Stimulated activated CD8-positive, alpha-beta memory T cell treated with anti-CD3 and anti-CD28 coated beads, Interleukin-12 subunit alpha, Interleukin-12 subunit beta, amount 100 ng/mL, for 24 hours (primary cell): ENCODE data around the gene LILRB5.
"Not testable (repeated sequence)": the region's sequence is repeated elsewhere in the genome, so short reads cannot be mapped to it uniquely, and the experiment has no call there.

Source experiments
- DNase-seq: peaks from one replicate; pipeline ENCODE4 v3.0.0-alpha.2; 2020; ENCODE audit errors: extremely low read depth

The LILRB5 gene

DNA sequence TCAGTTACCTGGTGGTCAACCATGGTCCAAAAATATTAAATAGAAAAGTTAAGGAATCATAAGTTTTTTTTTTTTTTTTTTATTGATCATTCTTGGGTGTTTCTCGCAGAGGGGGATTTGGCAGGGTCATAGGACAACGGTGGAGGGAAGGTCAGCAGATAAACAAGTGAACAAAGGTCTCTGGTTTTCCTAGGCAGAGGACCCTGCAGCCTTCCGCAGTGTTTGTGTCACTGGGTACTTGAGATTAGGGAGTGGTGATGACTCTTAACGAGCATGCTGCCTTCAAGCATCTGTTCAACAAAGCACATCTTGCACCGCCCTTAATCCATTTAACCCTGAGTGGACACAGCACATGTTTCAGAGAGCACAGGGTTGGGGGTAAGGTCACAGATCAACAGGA lies 42.9 kb downstream of the LILRB5 start:
- not testable (repeated sequence) for DNase-seq

DNA sequence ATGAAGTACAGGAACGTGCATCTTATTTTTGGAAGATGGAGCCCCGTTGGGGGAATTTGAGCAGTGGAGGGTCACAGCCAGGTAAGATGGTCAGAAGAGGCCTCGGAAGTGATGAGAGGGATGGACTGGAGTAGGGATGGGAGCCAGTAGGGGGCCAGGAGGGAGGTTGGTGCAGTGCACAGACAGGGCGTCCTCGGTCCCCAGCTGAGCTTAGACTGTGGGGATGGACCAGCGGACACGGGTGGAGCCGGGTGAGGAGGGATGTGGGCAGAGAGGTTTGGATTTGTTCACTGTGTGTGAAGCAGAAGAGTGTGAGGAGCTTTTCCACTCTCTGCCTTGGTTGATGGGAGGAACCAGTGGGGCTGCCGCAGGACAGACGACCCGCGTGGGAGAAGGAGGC lies 45.8 kb downstream of the LILRB5 start:
- DNase-seq, result no peak

DNA sequence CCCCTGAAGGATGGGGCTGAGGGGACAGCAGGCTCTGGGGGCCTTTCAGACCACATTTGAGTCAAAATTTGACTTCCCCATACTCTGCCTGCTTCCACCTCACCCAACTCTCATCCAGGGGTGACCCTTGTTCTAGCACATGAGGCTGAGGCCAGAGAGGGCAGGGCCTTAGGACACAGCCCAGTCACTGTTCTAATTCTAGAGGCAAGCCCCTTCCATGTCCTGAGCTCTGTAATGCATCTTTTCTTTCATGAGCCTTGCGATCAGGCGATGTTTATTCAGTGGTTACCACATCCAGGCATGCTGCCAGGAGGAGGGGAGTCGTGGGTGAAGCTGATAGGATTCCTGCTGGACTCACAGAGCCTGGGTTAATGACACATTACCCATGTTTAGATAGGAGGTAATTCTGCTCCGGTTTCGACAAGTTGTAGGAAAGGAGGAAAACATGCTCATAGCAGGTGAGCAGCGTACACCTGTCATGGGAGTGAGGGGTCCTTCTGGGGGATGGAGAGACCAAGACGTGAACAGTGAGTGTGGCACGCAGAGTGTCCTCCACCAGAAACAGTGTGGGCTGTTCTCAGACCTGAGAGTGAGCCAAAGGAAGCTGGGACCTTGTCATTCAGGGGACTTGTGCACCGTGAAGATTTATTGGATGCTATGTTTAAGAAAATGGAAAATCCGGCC lies 47.1 kb downstream of the LILRB5 start:
- DNase-seq, result no peak

GRCh38 chr19:54209058-54209810 lies 47.8 kb downstream of the LILRB5 start:
- no peak for DNase-seq

DNA sequence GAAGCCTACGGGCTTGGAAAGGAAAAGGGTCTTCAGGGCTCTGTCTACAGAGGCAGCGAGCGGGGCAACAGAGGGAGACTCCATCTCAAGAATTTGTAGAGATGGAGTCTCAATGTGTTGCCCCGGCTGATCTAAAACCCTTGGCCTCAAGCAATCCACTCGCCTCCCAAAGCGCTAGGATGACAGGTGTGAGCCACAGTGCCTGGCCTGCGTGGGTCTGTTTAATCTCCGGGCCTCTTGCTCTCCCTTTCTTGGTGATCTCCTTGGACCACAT lies 48.4 kb downstream of the LILRB5 start:
- no peak for DNase-seq

GRCh38 chr19:54207983-54208783 lies 48.9 kb downstream of the LILRB5 start:
- DNase-seq, result no peak

DNA sequence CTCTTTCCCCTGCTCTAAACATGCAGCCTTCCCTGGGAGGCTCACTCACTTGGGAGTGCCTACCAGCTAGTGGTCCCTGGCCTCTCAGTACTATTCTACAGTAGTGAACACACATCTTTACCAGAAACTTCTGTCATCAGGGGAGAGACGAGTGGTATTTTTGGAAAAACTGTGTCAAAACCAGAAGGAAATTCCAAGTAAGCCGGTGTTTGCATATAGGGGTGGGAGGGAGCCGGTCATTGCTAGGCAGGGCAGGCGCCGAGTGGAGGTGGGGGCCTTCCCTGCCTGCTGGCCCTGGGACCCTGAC lies 49.4 kb downstream of the LILRB5 start:
- DNase-seq, result no peak

- not testable (repeated sequence) for DNase-seq
These were observed 49.9 kb downstream of the LILRB5 start for GRCh38 chr19:54207193-54207592.

DNA sequence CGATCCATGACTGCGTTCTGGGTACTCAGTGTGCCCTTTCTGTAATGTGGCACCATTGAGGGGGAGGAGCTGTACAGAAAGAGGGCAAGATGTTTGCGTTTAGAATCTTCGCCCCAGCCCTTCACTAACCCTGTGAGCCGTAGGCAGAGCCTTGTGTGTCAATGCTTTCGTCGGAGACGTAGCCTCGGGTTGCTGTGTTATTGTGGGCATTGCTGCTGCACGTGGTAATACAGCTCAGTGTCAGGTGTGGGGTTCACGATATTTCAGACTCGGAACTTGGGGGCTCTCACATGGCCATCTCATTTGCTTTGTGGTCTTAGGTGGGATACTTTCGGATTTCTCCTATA lies 50.3 kb downstream of the LILRB5 start:
- DNase-seq, result no peak

DNA sequence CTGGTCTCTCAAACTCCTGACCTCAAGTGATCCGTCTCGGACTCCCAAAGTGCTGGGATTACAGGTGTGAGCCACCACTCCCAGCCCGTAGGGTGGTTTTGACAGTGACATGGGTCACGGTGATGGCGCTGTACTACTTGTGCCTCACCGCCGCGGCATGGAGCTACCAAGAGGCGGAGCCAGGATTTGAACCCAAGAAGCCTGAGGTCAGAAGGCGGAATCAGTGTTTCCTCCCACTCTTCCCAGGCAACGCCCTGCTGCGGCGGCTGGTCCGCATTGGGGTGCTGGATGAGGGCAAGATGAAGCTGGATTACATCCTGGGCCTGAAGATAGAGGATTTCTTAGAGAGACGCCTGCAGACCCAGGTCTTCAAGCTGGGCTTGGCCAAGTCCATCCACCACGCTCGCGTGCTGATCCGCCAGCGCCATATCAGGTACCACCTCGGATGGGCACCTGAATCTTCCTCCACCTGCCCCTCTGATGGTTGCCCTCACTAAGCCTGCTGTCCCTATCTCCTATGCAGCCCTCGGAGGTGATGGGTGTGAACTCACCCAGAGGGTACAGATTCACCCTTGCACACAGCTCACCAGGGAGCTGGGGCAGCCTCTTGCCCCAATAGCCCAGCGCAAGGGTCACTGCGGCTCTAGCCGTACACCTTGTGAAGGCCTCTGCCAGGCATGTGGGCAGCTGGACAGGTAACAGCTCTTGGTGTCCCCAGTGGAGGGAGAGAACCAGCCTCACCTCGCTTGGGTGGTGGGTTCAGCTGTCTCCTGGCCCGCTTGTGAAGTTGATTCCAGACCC lies 50.8 kb downstream of the LILRB5 start:
- no peak for DNase-seq

DNA sequence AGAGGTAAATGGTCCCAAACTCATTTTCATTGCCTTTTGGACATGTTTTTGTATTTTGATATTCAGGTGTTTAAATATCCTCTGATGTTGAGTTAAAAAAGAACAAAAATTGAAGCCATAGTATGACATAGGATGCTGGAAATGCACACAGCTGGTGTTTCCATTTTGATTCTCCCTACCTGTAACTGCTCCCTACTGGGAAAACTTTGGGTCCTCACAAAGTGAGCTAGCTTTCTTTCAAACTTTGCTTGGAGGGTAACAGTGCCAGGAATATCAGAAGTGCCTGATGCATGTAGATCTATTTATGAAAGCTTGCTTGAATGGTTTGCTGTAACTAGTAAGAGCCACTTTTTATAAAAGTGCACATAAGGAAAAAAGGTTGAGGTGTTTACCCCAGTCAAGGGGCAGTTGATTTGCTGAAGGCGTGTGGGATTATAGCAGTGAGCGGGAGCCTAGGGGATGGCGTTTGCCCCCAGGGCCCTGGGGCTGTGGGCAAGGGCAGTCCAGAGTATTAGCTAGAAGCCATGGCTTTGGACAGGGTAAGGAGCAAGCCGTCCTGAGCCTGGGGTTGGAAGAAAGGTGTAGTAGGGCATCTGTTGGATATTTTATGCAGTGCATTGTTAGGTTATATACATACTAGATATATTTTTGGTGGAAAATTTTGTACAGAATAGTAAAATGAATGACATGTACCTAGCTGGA lies 52.2 kb downstream of the LILRB5 start:
- no peak for DNase-seq

DNA sequence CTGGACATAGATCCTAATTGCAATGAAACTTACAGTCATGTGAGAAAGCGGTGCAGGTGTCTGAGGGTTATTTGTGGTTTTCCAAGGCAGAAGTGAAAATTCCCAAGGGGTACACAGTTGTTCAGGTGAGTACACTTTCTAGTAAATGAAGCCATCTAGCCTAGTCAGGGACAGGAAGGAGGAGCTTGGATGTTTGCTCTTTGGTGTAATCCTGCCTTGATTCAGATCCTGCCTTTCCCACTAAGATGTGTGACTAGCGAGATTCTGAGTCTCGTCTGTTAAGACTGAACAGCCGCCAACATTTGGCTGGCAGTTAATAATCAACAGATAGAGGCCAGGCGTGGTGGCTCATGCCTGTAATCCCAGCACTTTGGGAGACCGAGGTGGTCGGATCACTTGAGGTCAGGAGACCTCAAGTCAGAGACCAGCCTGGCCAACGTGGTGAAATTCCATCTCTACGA lies 53.9 kb downstream of the LILRB5 start:
- DNase-seq, result no peak

GRCh38 chr19:54201980-54202379 lies 55.1 kb downstream of the LILRB5 start:
- no peak for DNase-seq

- no peak for DNase-seq
These were observed 55.8 kb downstream of the LILRB5 start for GRCh38 chr19:54201172-54201701.
